GM18517 (cell line): Measurements from ENCODE around the gene HPCAL1.
A peak's percentile ranks its signal among the peaks of the same experiment; 100 is the strongest.

Experiments
- ATAC-seq: cut with Tn5 transposase; IDR thresholded peaks from one replicate; pipeline ENCODE4 v1.9.1; 2021; ENCODE audit warnings: mild to moderate bottlenecking, moderate library complexity; ENCODE audit not compliant: unreplicated experiment

Gene HPCAL1

DNA sequence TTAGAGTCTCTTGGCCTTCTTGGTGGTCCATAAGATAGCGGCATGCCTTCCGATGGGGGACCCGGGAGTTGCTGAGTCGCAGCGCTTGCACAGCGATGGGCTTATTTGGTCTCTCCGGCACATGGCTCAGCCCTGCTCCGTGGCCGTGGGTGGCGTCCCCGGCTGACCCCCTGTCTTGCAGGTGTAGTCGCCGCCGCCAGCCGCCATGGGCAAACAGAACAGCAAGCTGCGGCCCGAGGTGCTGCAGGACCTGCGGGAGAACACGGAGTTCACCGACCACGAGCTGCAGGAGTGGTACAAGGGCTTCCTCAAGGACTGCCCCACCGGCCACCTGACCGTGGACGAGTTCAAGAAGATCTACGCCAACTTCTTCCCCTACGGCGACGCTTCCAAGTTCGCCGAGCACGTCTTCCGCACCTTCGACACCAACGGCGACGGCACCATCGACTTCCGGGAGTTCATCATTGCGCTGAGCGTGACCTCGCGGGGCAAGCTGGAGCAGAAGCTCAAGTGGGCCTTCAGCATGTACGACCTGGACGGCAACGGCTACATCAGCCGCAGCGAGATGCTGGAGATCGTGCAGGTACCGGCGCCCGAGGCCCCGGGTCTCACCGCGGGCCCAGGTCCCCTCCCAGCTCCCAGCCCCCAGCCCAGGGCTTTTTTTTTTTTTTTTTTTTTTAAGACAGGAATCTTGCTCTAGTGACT lies 117.0 kb downstream of the HPCAL1 start:
- no peak for ATAC-seq

DNA sequence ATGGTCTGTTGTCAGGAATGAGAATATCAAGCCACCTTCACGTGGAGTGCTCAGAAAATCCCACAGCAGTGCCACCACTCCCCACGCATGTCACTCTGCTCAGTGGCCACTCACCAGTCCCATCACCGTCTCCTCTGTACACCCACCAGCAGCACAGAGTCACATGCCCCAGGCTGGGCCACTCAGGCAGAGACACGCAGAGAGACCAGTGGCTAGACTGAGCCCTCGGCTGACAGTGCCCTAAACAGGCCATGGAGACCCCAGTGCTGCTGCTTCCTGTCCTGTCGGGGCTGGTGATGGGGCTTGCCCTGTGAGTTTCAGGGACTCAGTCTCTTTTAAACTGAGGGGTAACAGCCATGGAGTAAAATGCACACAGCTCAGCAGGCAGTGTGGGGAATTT lies 119.5 kb downstream of the HPCAL1 start:
- ATAC-seq: no peak

DNA sequence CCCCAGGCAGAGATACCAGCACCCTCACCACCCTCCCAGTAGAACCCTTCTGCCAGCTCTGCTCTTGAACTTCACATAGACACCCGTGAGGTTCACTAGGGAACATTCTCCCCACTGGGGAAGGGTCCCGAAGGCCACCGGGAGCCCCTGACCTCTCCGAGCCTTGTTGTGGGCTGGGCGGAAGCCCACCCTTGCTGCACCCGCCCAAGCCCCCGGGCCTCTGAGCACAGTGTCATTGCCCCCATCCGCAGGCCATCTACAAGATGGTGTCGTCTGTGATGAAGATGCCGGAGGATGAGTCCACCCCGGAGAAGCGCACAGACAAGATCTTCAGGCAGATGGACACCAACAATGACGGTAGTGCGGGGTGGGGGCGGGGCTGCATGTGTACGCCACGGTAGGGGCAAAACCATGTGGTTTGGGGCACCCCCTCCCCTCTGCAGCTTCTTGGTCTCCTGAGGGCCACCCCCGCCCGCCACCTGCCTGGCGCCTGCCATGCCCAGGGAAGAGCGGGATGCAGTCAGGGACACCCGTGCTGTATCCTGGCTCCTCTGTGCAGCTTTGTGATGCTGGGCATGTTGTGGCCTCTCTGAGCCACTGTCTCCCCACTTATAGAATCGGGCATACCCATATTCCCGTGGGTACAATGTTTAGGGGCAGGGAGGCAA lies 120.2 kb downstream of the HPCAL1 start:
- ATAC-seq: no peak

DNA sequence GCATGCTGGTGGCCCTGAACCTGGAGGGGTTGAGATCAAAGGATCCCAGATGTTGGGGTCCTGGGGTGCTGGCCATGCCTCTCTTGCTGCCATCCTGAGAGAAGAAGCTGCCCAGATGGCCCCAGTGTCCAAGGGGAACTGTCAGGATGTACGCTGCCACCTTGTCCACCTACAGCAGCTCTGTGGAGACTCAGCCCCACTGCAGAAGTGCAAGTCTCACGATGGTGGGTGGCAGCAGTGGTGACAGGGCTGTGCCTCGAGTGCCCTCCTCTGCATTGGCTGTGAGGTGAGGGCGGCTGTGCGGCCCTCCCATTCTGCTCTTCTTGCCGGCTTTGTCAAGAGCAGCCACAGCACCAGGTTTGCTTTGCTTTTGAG lies 120.7 kb downstream of the HPCAL1 start:
- ATAC-seq: no peak

DNA sequence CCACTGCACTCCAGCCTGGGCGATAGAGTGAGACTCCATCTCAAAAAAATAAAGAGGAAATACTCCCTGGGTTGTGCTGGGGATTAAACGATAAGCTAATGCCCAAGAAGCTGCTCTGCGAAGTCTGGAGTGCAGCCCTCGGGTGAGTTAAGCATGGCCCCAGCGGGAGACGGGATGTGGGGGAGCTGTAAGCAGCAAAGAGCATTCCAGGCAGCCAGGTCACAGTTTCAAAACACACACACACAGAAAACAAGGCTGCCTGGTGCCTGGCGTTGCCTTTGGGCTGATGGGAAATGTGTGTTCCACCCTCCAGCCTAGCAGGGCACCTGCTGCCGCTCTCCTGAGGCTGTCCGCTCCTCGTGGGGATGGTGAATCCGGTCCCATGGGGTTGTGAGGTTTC lies 121.3 kb downstream of the HPCAL1 start:
- no peak for ATAC-seq

DNA sequence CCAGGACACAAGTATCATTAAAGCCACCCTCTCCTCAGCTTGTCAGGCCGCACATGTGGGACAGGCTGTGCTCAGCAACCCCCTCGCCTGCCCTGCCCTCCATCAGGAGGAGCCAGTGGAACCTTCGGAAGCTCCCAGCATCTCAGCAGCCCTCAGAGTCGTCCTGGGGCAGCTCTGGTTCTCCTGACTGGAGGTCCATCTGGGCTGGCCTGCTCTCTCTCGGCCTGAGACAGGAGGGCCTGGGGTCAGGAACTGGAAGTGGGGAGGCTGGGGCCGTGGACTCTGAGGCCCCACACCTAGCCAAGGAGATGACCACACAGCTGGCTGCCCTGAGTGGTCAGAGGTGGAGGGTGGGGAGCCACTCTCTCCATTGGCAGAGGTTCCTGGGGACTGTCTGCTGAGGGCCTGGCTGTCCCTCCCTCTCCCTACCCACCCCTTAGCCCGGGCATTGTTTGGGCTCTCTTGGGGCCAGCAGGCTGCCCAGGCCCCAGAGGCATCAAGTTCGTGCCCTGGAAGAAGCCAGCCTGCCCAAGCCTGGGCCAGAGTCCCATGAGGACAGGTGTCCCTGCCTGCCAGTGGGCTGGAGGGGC lies 122.3 kb downstream of the HPCAL1 start:
- no peak for ATAC-seq

DNA sequence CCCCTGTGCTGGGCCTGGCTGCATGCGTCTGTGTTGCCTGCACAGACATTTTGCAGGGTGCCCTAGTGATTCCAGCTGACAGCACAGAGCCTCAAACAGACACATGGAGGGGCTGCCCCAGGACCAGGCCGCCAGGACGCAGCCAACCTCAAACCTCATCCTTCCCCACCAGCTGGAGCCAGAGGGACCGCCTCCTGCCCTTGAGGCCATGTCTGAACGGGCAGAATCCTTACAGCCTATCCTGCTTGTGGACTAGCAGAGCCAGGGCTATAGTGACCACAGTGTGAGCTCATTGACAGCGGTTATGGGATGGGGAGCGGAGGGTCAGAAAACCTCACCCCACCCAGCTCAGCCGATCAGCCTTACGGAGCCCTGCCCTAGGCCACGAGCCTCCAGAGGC lies 123.0 kb downstream of the HPCAL1 start:
- no peak for ATAC-seq

DNA sequence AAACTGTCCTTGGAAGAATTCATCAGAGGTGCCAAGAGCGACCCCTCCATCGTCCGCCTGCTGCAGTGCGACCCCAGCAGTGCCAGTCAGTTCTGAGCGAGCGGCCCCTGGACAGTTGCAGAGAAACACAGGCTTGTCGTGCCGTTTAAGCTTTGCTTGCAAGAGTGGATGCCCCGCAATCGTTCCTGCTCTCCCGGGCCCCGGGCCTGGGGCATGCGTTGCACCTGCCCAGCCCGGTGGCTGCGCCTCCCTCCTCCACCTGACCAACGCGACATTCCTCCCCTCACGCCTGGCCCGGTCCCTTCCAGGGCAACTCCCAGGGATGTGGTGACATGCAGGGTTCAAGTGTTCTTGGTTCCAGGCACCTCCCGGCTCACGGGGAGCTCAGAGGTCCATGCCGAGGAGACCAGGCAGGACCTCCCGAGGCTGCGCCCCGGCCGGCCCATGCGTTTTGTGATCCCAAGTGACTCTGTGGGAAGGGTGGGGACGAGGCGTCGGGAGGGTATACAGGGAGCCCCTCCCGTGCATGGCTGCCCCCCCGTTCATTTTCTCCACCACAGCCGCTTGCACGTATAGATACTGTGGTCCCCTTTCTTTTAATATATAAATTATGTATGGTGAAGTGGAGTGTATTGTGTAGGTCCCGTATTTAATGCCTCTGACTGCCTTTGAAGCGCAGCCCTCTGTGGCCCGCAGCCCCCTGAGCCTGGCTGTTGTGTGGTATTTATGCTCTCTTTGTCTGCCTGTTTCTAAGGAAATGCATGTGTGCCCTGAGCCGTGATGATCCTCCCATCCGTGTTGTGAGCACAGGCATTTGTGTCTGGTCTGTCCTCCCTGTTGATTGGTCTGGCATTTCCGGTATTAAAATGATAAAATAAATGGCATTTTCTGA lies 124.3 kb downstream of the HPCAL1 start:
- no peak for ATAC-seq

DNA sequence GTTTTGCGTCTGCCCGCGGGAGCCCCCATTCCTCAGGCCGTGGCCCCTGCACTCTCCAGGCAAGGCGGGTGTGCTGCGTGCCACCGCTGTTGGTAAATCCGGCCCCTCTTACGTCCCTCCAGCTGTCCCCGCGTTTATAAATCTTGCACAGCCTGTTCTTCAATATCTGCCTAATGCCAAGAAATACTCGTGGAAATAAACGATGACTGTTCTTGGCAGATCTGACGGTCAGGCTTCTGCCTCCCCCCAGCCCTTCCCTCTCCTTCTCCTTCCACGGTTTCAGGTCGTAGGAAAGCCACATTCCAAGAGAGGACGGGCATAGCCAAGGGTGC lies 124.9 kb downstream of the HPCAL1 start:
- ATAC-seq: no peak

DNA sequence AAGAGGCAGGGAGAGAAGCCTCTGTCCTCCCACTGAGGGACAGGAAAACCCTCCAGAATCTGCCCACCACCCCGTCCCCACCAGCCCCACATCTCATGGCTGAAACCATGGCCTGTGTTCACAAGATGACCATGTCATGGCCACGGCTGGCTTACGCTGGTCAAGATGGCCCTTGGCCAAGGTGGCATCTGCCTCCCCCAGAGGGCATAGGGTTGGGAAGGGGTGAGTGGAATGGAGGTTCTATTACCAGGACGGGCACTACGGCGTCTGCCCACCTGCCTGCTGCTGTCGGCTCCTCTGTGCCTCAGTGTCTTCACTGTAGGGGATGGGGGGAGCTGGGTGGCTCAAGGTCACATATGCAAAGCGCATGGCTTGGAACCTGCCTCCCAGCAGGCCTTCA lies 125.7 kb downstream of the HPCAL1 start:
- ATAC-seq: no peak

DNA sequence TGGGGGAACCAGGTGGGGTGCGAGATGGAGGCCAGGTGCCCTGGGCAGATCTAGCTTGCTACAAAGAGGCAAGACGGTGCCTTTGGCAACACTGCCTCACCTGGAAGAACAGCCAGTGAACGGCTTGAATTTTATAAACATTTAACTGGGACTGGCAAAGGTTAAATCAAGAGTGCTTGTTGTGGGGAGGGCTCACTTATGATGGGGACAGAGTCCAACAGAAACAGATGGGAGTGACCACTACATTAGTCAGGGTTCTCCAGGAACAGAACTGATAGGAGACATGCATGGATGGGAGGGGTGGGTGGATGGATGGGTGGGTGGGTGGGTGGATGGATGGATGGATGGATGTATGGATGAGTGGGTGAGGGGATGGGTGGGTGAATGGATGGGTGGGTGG lies 126.2 kb downstream of the HPCAL1 start:
- no peak for ATAC-seq

DNA sequence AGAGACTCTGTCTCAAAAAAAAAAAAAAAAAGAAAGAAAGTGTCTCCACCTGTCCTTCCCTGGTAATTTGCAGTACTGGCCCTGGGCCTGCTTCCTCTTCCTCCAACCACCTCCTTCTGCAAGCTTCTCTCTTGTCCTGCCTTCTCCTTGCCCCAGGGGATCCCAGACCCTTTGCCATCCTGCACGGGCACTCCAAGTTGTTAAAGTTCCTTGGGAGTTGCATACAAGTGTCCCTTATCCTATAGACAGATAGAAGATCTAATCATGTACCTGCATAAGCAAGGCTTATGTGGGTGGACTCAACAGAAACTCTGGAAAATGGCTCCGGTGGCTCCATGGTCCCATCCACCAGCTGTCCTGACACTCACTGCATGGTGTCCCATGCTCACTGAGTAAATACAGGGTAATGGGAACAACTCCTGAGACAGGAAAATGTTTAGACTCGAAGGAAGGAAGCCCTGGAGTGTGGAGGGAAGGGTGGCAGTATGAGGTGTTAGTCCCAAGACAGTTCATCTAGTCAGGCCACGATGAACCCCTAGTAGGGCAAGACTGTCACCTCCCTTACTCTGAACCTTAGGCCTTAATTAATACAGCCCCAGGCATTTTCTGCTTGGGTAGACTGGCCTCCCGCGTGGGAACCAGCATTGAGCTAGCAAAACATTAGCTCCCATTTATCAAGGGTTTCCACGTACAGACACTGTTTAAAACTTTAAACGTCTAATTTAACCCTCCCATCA lies 128.3 kb downstream of the HPCAL1 start:
- ATAC-seq: no peak

DNA sequence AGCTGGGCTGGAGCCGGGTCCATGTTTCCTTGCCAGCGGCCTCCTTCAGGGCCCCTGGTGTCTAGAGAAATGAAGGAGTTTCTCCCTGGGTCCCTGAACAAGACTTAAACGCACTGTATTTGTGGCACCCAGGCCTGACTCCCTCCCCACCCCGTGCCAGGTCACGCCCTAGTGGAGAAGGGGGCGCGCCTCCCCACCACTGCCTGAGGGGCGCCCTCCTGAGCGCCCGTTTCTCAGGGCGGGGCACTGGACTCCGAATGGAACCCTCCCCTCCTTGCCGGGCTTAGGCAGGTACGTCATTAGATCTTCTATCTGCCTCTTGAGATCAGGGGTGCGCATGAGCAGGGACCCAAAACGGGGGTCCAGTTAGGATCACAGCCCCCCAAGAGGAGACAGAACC lies 129.1 kb downstream of the HPCAL1 start:
- no peak for ATAC-seq

DNA sequence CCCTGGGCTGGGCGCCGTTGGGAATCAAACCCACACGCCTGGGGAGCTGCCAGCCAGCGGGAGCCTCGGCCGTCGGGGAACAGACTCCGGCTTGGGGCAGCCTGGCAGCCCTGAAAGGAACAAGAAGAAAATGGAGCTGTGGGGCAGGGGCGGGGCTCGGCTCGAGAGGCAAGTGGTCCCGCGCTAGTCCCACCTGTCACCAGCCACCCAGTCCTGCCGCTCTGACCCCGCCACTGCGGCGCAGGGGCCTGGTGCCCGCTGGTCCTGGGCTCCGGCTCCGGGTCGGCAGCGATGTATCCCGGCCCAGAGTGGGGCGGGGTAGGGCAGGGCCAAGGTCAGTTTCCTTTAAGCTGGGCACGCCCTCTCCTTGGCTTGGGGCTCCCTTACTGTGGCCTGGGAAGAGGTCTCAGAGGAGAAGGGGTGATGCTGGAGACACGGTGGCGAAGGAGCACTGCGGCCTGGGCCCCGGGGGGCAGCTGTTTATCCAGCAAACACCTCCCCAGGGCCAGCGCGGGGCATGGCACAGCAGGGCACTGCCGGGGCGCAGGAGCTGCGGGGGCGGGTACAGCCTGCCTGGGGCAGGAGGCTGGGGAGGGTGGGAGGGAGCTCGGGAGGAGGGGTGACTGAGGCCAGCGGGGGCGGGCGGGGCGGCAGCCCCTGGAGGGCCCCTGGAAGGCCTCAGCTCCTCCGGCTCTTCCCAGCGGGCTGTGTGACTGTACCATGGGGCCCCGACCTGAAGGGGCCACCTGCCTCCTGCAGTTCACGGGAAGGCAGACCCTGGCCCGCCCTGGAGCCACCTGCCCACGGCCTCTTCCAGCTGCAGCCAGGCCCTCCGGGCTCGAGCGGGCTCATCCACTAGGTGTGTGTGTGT lies 129.8 kb downstream of the HPCAL1 start:
- no peak for ATAC-seq

DNA sequence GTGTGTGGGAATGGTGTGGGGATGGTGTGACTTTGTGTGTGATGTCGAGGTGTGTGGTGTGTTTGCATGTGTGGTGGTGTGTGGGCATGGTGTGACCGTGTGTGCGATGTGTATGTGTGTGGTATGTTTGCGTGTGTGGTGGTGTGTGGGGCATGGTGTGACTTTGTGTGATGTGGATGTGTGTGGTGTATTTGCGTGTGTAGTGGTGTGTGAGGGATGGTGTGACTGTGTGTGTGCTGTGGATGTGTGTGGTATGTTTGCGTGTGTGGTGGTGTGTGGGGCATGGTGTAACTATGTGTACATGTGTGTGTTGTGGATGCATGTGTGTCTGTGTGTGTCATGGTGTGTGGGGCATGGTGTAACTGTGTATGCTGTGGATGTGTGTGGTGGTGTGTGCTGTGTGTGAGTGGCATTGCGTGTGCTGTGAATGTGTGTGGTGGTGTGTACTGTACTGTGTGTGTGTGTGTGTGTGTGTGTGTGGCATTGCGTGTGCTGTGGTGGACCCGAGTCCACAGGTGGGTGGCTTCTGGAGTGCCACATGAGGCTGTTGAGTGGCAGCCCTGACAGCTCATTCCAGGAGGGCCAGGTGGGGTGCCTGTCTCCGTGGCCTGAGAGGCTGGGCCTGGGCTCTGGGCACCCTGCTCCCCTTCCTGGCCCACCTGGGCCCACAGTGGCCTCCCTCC lies 130.7 kb downstream of the HPCAL1 start:
- no peak for ATAC-seq

DNA sequence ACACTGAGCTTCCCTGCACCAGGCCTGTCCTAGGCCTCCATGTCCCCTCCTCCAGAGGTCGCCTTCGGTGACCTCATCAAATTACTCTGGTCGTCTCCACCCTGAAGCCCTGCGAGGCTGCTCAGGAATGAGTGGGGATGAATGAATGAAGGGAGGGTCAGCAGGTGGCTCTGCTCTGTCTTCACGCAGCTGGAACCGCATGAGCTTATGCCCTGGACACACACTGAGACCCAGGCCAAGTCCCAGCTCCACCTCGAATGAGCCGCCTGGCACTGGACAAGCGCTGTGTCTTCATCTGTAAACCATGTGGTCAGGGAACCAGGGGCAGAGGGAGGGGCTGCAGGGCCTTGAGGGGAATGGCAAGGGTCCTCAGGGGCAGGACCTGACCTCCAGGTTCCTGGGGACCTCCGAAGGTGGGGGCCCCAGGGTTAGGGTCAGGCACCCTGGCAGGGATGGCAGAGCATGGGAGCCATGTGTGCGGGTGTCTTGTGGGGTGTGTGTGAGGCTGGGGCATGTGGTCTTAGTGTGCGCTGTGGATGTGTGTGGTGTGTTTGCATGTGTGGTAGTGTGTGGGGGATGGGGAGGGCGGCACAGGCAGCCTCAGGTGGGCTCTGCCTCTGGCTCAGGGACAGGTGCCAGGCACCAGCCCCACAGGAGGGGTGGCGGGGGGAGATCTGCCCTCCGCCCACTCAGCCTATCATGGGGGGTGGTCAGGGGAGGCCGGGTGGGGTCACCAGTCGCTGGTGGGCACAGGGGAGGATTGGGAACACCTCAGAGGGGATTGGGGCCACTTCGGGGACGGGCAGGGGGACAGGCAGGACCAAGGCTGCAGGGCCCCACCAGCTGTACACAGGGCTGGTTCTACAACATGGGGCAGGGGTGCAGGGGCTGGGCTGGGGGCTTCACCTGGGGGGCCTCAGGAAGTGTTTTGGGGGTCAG lies 131.5 kb downstream of the HPCAL1 start:
- no peak for ATAC-seq

DNA sequence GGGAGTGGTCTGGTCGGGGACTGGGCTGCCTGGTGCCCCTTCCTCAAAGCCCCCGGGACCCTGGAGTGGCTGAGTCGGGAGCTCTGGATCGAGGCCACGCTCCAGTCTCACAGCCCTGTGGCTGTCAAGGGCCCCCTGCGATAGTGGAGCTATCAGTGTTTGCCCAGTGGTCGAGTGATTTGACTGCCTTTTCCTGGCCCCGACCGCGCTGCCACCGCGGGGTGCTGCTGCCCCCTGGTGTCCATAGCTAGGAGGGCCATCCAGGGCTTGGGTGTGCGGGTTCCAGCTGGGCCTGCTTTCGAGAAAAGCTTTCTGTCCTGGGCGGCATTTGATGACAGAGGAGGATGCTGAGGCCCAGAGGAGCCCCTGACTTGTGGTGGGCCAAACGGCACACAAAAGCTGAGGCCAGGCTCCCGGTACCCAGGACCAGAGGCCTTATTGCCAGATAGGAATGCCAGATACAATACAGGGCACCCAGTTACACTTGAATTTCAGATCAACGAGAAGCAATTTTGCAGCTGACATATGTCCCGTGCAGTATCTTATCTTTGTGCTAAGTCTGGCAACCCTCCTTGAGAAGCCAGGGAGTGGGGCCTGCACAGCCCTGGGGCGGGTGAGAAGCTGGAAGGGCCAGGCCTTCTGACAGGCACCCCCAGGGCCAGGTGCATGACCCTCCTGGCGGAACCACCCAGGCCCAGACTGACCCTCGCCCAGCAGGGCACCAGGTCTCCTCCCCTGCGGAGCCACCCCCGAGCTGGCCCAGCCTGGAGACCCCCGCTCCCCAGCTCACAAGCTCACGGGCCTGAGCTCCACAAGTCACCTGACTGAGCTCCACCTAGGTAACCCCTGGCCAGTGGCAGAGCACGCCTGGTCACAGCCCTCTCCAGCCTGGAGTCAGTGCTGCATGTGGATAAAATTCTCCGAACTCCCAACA lies 132.4 kb downstream of the HPCAL1 start:
- ATAC-seq: peak; percentile 47
